Epithelial cell of proximal tubule (primary cell): Measurements from ENCODE around the gene ITPKB. TPM values are rescaled to one million over a fixed set of nuclear protein-coding genes. Genes with fewer than 3 reads are reported as not detected.
A peak's percentile ranks its signal among the peaks of the same experiment; 100 is the strongest.

Experiments
- DNase-seq: peaks from one replicate; pipeline ENCODE4 v3.0.0-alpha.2; 2011; ENCODE audit warnings: low read depth
- H3K4me3 ChIP-seq: 2 replicates; pipeline ENCODE4 v1.5.1; 2011; ENCODE audit warnings: low read depth, mild to moderate bottlenecking, low read length
- CTCF ChIP-seq: conservative IDR thresholded peaks from 2 replicates; pipeline ENCODE4 v1.5.1; 2012; ENCODE audit warnings: low read depth, mild to moderate bottlenecking, low read length
- total RNA-seq: library from RNA; depleted of rRNA; stranded (reverse); fragments of >200 nt; gene quantifications from 2 replicates; pipeline ENCODE4 v1.2.3, GENCODE V29; 2015

The ITPKB gene
- total RNA-seq, 1 donor from 2014 or later: 5.1 TPM

DNA sequence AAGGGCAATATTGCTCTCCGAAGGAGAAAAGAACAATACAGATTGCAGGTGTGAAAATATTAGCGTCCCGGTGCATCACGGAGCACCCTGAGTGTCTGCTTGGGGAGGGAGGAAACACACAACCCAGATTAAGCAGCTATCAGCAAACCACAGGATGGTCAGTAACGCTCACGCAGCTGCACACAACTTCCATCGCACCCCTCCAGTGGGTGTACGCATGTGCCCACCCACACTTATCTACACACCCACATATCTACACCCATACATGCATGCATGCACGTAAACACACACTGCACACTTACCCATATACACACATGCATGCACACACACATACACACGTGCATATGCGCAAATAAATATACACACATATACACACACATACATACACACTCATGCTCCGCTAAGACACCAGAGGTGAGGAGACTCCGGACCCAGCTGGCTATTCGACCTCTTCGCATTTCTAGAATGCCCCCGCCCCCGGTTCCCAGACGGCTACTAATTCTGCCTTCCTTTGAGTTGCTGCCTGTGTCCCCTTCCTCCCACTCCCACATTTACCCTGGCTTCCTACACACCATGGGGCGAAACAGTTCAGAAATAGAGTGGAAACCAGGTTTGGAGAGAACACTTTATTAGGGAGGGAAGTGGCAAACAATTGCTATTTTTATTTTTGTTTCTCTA, 26.2 kb downstream of the ITPKB start:
- H3K4me3 ChIP-seq: no peak overlapping the region
- DNase-seq: no peak
- no peak for TF ChIP-seq CTCF

DNA sequence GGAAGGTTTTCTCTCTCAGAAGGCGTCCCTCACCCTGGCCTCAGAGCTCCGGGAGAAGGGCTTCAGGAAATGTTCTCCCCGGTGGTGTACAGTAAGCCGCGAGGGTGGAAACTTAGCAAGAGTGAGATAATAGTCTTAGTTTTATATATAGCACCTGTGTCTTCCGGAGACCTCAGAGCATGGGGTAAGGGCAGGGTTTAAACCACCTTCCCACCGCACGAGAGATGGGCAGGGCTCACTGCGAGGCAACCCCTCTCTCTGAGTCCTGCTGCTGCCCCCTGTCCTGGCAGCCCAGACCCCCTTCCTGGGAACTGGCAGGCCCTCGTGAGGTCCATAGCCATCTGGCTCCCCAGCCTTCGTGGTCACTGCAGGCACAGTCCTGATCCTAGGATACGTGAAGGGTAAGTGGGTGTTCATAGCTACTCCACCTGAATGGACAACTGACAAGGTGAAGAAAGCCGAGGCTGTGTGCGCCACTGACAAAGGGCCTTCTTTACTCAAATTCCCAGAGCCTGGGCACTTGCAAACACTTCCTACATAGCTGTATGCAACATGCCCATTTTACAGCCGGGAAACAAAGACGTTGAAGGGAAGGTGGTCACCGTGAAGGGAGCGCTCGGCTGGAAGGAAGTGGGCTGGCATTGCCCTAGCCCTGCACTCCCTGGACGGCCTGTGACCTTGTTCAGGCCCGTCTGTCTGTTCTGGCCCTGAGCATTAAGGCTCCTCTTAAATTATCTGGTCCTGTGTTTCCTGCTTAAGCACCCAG, 26.9 kb downstream of the ITPKB start:
- H3K4me3 ChIP-seq: no peak overlapping the region
- no peak for DNase-seq
- TF ChIP-seq CTCF: no peak

GRCh38 chr1:226710501-226710900, 28.6 kb downstream of the ITPKB start:
- no peak for DNase-seq
- no peak for TF ChIP-seq CTCF

GRCh38 chr1:226709953-226710352, 29.1 kb downstream of the ITPKB start:
- no peak overlapping the region for H3K4me3 ChIP-seq
- TF ChIP-seq CTCF: no peak
- no peak for DNase-seq

More at GRCh38 chr1:226710501-226710900, 28.6 kb downstream of the ITPKB start:
- no peak overlapping the region for H3K4me3 ChIP-seq

- no peak for TF ChIP-seq CTCF
- no peak overlapping the region for H3K4me3 ChIP-seq
- DNase-seq: no peak
Measured at GRCh38 chr1:226708967-226709396, 30.1 kb downstream of the ITPKB start.

GRCh38 chr1:226708342-226708780, 30.7 kb downstream of the ITPKB start:
- peak; percentile 38 for DNase-seq
- TF ChIP-seq CTCF: no peak
- H3K4me3 ChIP-seq: no peak overlapping the region

DNA sequence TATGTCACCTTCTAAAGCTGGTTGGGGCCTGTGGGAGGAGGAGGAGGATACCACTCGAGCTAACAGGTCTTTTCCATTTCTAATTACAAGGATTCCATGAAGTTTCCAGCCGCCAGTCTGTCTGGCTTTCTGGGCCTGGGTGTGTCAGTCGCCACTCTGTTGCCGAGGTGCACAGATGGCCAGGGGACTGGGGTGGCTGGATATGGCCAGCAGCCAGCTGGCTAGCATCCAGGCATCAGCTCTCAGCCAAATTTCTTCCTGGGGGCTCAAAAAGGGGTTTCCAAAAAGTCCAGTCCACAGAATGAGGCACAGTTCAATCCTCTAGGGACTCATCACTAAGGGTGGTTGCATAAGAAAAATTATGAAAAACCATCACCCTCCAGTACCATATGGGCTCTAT, 32.4 kb downstream of the ITPKB start:
- DNase-seq: no peak
- no peak overlapping the region for H3K4me3 ChIP-seq
- no peak for TF ChIP-seq CTCF
